SK-N-SH treated with all-trans-retinoic acid at 6 μM for 48 hours (cell line): ENCODE measurements around the gene MALRD1.

ENCODE experiments used
- ARNTL ChIP-seq: fragments of 450-650 bp; formaldehyde crosslinking; IDR thresholded peaks from 2 replicates; pipeline ENCODE4 v1.5.0; 2020; ENCODE audit warnings: low read depth, mild to moderate bottlenecking, moderate library complexity, borderline replicate concordance
- PATZ1 ChIP-seq: fragments of 250-450 bp; sonication (Bioruptor Pico); IDR thresholded peaks from 2 replicates; pipeline ENCODE4 v1.8.0; 2020; ENCODE audit warnings: mild to moderate bottlenecking, moderate library complexity, borderline replicate concordance
- RARB ChIP-seq: fragments of 250-450 bp; sonication (Bioruptor Pico); IDR thresholded peaks from 2 replicates; pipeline ENCODE4 v1.8.0; 2021; ENCODE audit warnings: mild to moderate bottlenecking, moderate library complexity
- SNAI2 ChIP-seq: fragments of 250-450 bp; sonication (Bioruptor Pico); IDR thresholded peaks from 2 replicates; pipeline ENCODE4 v1.5.0; 2020; ENCODE audit warnings: mild to moderate bottlenecking, moderate library complexity
- TSHZ2 ChIP-seq: fragments of 250-450 bp; sonication (Bioruptor Pico); IDR thresholded peaks from 2 replicates; pipeline ENCODE4 v1.5.0; 2020; ENCODE audit warnings: mild to moderate bottlenecking, moderate library complexity
- ZC3H10 ChIP-seq: fragments of 250-450 bp; sonication (Bioruptor Pico); IDR thresholded peaks from 2 replicates; pipeline ENCODE4 v1.5.1; 2021; ENCODE audit warnings: mild to moderate bottlenecking, moderate library complexity
- ZFP3 ChIP-seq: fragments of 250-450 bp; sonication (Bioruptor Pico); IDR thresholded peaks from 2 replicates; pipeline ENCODE4 v1.5.0; 2020; ENCODE audit warnings: mild to moderate bottlenecking, moderate library complexity
- ZFP30 ChIP-seq: fragments of 450-650 bp; formaldehyde crosslinking; IDR thresholded peaks from 2 replicates; pipeline ENCODE4 v1.5.0; 2022; ENCODE audit warnings: mild to moderate bottlenecking, moderate library complexity
- ZNF565 ChIP-seq: fragments of 450-650 bp; formaldehyde crosslinking; conservative IDR thresholded peaks from 2 replicates; pipeline ENCODE4 v1.5.0; 2020; ENCODE audit warnings: low read depth, mild to moderate bottlenecking, moderate library complexity
- ZNF70 ChIP-seq: fragments of 450-650 bp; formaldehyde crosslinking; IDR thresholded peaks from 2 replicates; pipeline ENCODE4 v1.5.0; 2020; ENCODE audit warnings: mild to moderate bottlenecking, moderate library complexity
- ZNF8 ChIP-seq: fragments of 450-650 bp; formaldehyde crosslinking; IDR thresholded peaks from 2 replicates; pipeline ENCODE4 v1.5.0; 2020; ENCODE audit warnings: mild to moderate bottlenecking, moderate library complexity

- no peak for TF ChIP-seq SNAI2 (CRISPR knock-in tag)
- TF ChIP-seq ZNF70 (CRISPR knock-in tag), result no peak
- no peak for TF ChIP-seq ZNF8 (CRISPR knock-in tag)
- no peak for TF ChIP-seq PATZ1 (CRISPR knock-in tag)
- TF ChIP-seq ZC3H10 (CRISPR knock-in tag), result no peak
- TF ChIP-seq ZFP30 (CRISPR knock-in tag), result no peak
- no peak for TF ChIP-seq RARB (CRISPR knock-in tag)
- no peak for TF ChIP-seq ZFP3 (CRISPR knock-in tag)
- TF ChIP-seq ZNF565 (CRISPR knock-in tag), result no peak
- no peak for TF ChIP-seq TSHZ2 (CRISPR knock-in tag)
- no peak for TF ChIP-seq ARNTL (CRISPR knock-in tag)
Measured at GRCh38 chr10:19283786-19284185, 235.2 kb downstream of the MALRD1 start.
